NCI-H526 (cell line): ENCODE measurements around the gene GPR155.

Source experiments
- DNase-seq, 2 experiments: peaks; one replicate each; lab custom pipeline; 2025; lab: John Stamatoyannopoulos, UW

GPR155 gene

GRCh38 chr2:174486563-174487107, at the start of gene GPR155:
Gene GPR155, minus strand, starts transcription at chr2:174487029. Its CDS starts 5,073 bp downstream, at chr2:174481956.
- DNase-seq = peak in 1 of 2 experiments; percentile 73

- DNase-seq = no peak
Observed at GRCh38 chr2:174535757-174536703, 49.2 kb upstream of the GPR155 start.

GRCh38 chr2:174535083-174535482, 48.3 kb upstream of the GPR155 start:
- DNase-seq = no peak

- DNase-seq = no peak
Observed at GRCh38 chr2:174529916-174530315, 43.1 kb upstream of the GPR155 start.

GRCh38 chr2:174527959-174528358, 41.1 kb upstream of the GPR155 start:
- no peak for DNase-seq

- DNase-seq = no peak
Observed at GRCh38 chr2:174527101-174527721, 40.4 kb upstream of the GPR155 start.

GRCh38 chr2:174524527-174524926, 37.7 kb upstream of the GPR155 start:
- no peak for DNase-seq

GRCh38 chr2:174522553-174522952, 35.7 kb upstream of the GPR155 start:
- peak in 1 of 2 experiments; percentile 12 for DNase-seq

- no peak for DNase-seq
Observed at GRCh38 chr2:174518395-174518794, 31.6 kb upstream of the GPR155 start.

GRCh38 chr2:174516501-174517378, 29.9 kb upstream of the GPR155 start:
- no peak for DNase-seq

- no peak for DNase-seq
Observed at GRCh38 chr2:174512345-174512744, 25.5 kb upstream of the GPR155 start.

- no peak for DNase-seq
Observed at GRCh38 chr2:174511580-174512260, 24.9 kb upstream of the GPR155 start.

GRCh38 chr2:174510583-174511189, 23.9 kb upstream of the GPR155 start:
- no peak for DNase-seq

GRCh38 chr2:174503161-174503809, 16.5 kb upstream of the GPR155 start:
- no peak for DNase-seq

GRCh38 chr2:174499371-174499770, 12.5 kb upstream of the GPR155 start:
- no peak for DNase-seq

GRCh38 chr2:174495365-174496012, 8.7 kb upstream of the GPR155 start:
- DNase-seq = peak; percentile 32 to 34

- no peak for DNase-seq
Observed at GRCh38 chr2:174493549-174494331, 6.9 kb upstream of the GPR155 start.

- DNase-seq = no peak
Observed at GRCh38 chr2:174492963-174493431, 6.2 kb upstream of the GPR155 start.

- DNase-seq = peak in 1 of 2 experiments; percentile 7
Observed at GRCh38 chr2:174491947-174492346, 5.1 kb upstream of the GPR155 start.
